ENCODE results near the gene RNF44. TPM values are rescaled to one million over a fixed set of nuclear protein-coding genes. Genes with fewer than 3 reads are reported as not detected.

RNF44 gene
- total and polyA plus RNA-seq, 2 of the 4 experiments (the other 2 are of a cell fraction) = 0.54 to 12.4 TPM

- no TSS peak for BruUV-seq (replicated peaks)
- Histone ChIP-seq H3K9ac (ENCODE audit: low read depth, low read length) (peak overlapping the region; percentile 68), H3K9me3 (ENCODE audit: control insufficient read depth, insufficient read depth, low read length) (no peaks in the 10 kb centered on the region), H2BK15ac (ENCODE audit: low read depth, low read length) (peak overlapping the region; percentile 88; the same call in 2 of the 3 replicates), H4K8ac (ENCODE audit: low read depth in 2 of 2, low read length in 2 of 2) (peak overlapping the region; percentile 65 to 94), H3K9me1 (ENCODE audit: insufficient read depth, low read length) (peaks cover 15% of the 10 kb centered on the region; the same call in 1 of the 2 replicates), H3K4me2 (ENCODE audit: low read depth, low read length) (peak overlapping the region; percentile 86), H4K20me1 (ENCODE audit: insufficient read depth, low read length) (peaks cover 28% of the 10 kb centered on the region), H2AK5ac (ENCODE audit: low read depth, low read length) (peak overlapping the region; percentile 45; the same call in 1 of the 2 replicates), H3K27ac (ENCODE audit: insufficient read depth, low read length) (peak overlapping the region; percentile 78), H3K4me3 (ENCODE audit: insufficient read depth, low read depth, low read length) (peak overlapping the region; percentile 66), H3K79me1 (ENCODE audit: low read depth in 1 of 2, low read length in 2 of 2) (peaks cover 23 to 37% of the 10 kb centered on the region in 2 experiments), H3K14ac (replicated peaks; ENCODE audit: low read depth, low read length) (peak overlapping the region; percentile 92), H3K23ac (ENCODE audit: low read depth, low read length) (peak overlapping the region; percentile 90), H2AFZ (replicated peaks; ENCODE audit: low read length, poor library complexity) (peak overlapping the region; percentile 97), H2AK9ac (replicated peaks; ENCODE audit: low read depth, low read length, poor library complexity) (peak overlapping the region; percentile 98), H2BK20ac (ENCODE audit: low read depth, low read length) (peak overlapping the region; percentile 50), H3K36me3 (ENCODE audit: control insufficient read depth, insufficient read depth, low read length) (0 out of 2 replicates have a peak, but pooled peaks cover 1% of the 10 kb centered on the region), H2BK120ac (ENCODE audit: low read depth, low read length) (peak overlapping the region; percentile 81), H4K5ac (ENCODE audit: low read depth, low read length) (peak overlapping the region; percentile 43), H3K56ac (ENCODE audit: extremely low read depth, insufficient read depth, low read length) (peak overlapping the region; percentile 72), H2BK5ac (ENCODE audit: low read depth, low read length, poor library complexity, severe bottlenecking) (peak overlapping the region; percentile 63), H4K91ac (ENCODE audit: insufficient read depth, low read depth, low read length) (peak overlapping the region; percentile 92), H3K4me1 (ENCODE audit: control insufficient read depth, insufficient read depth, low read length) (peaks cover 27% of the 10 kb centered on the region), H3K27me3 (ENCODE audit: control insufficient read depth, insufficient read depth, low read length) (no peaks in the 10 kb centered on the region), H3K4ac (ENCODE audit: low read depth, low read length) (peak overlapping the region; percentile 96), H3K18ac (ENCODE audit: low read depth, low read length) (peak overlapping the region; percentile 36; the same call in 1 of the 2 replicates)
- in situ Hi-C loops (cut with MboI; ENCODE audit: low sequenced_read_pairs) = no loop called here
- CTCF ChIA-PET = interaction anchor here (0.8 to 1.2 kb wide), 4 partner anchors 36 to 807 kb away, joined by 3 to 4 read pairs (median 4); no protein-coding TSS in a partner anchor
- dilution Hi-C loops (cut with HindIII; ENCODE audit: low sequenced_read_pairs, unreplicated experiment) = no loop called here
- POLR2A ChIA-PET (ENCODE audit: unreplicated experiment) = interaction anchor here (0.6 to 1.0 kb wide), 2 partner anchors 9 to 11 kb away, joined by 4 to 5 read pairs; partner anchors contain the start of gene CDHR2
- intact Hi-C loops (cut with micrococcal nuclease) = loop anchor here (2.0 kb wide), 3 partner anchors 77 to 121 kb away; partner anchors contain the start of genes CLTB and FAF2
- peak; percentile 79 for ATAC-seq (ENCODE audit: low read depth)
- DNase-seq = peak; percentile 100
- WGBS, 2 experiments (ENCODE audit: extremely low coverage in 2 of 2, insufficient read length in 1 of 2) = 0% methylated on average over 33 of the region's 43 CpGs; no CpG with 5 or more reads in 1 of the 2 experiments
- TF ChIP-seq USF2 (IDR thresholded peaks at IDR 0.05; ENCODE audit: low read depth, low read length) (no peak), RAD21 (IDR thresholded peaks at IDR 0.05; ENCODE audit: low read length) (no peak), NFE2L2 (IDR thresholded peaks at IDR 0.05; ENCODE audit: low read depth, low read length) (no peak; the same call in 1 of the 2 replicates), FOS (IDR thresholded peaks at IDR 0.05; ENCODE audit: low read depth, low read length) (peak; percentile 40; the same call in 1 of the 2 replicates), MXI1 (IDR thresholded peaks at IDR 0.05; ENCODE audit: borderline replicate concordance, low read depth, low read length) (peak; percentile 72), CHD1 (IDR thresholded peaks at IDR 0.05; ENCODE audit: low read depth, low read length) (peak; percentile 82; the same call in 1 of the 2 replicates), MAFK (IDR thresholded peaks at IDR 0.05; ENCODE audit: low read depth, low read length) (no peak), RCOR1 (IDR thresholded peaks at IDR 0.05; ENCODE audit: insufficient replicate concordance, low read length) (peak; percentile 60), RFX5 (IDR thresholded peaks at IDR 0.05; ENCODE audit: low read depth, low read length) (peak; percentile 52; the same call in 1 of the 2 replicates), SMC3 (IDR thresholded peaks at IDR 0.05; ENCODE audit: low read depth, low read length) (no peak), BHLHE40 (IDR thresholded peaks at IDR 0.05; ENCODE audit: low read depth, low read length) (0 out of 2 replicates have a peak, but pooled peaks have one; percentile 23), POLR2A (IDR thresholded peaks at IDR 0.05; ENCODE audit: low read depth, low read length) (no peak; the same call in 1 of the 2 replicates), CEBPB (IDR thresholded peaks at IDR 0.05; ENCODE audit: low read depth, low read length) (peak; percentile 97), MAZ (IDR thresholded peaks at IDR 0.05; ENCODE audit: borderline replicate concordance, low read depth, low read length) (no peak; the same call in 1 of the 2 replicates)
- TF ChIP-seq, protein P1, sequence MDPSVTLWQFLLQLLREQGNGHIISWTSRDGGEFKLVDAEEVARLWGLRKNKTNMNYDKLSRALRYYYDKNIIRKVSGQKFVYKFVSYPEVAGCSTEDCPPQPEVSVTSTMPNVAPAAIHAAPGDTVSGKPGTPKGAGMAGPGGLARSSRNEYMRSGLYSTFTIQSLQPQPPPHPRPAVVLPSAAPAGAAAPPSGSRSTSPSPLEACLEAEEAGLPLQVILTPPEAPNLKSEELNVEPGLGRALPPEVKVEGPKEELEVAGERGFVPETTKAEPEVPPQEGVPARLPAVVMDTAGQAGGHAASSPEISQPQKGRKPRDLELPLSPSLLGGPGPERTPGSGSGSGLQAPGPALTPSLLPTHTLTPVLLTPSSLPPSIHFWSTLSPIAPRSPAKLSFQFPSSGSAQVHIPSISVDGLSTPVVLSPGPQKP (IDR thresholded peaks at IDR 0.05; ENCODE audit: borderline replicate concordance, low read depth, low read length) = no peak
Measured at GRCh38 chr5:176537554-176538229, 490 bp upstream of the RNF44 start.

All from IMR-90 (cell line).